GM23338 (cell line): ENCODE measurements around the gene FBLN1.

Experiments
- CTCF ChIP-seq, 2 experiments: fragments of 200-600 bp in 1 of 2; sonication (generic) in 1 of 2; conservative IDR thresholded peaks; 2 replicates each; pipeline versions ENCODE4 v1.5.1 to v1.6.1; 2016 to 2017; ENCODE audit warnings: antibody characterized with exemption in 2 of 2, low read depth in 2 of 2, mild to moderate bottlenecking in 2 of 2, moderate library complexity in 1 of 2
- EZH2 ChIP-seq: fragments of 200-600 bp; sonication (generic); IDR thresholded peaks from one replicate; pipeline ENCODE4 v1.8.0; 2017; ENCODE audit warnings: antibody characterized with exemption, mild to moderate bottlenecking, low read depth; ENCODE audit not compliant: unreplicated experiment
- EZH2phosphoT487 ChIP-seq: fragments of 200-600 bp; sonication (generic); IDR thresholded peaks from one replicate; pipeline ENCODE4 v1.8.1; 2018; ENCODE audit warnings: antibody characterized with exemption; ENCODE audit not compliant: unreplicated experiment
- JUNB ChIP-seq: IDR thresholded peaks from one replicate; pipeline ENCODE4 v1.6.1; 2016; ENCODE audit warnings: antibody characterized with exemption; ENCODE audit not compliant: unreplicated experiment
- POLR2AphosphoS5 ChIP-seq: IDR thresholded peaks from 2 replicates; pipeline ENCODE4 v1.6.1; 2016; ENCODE audit warnings: antibody characterized with exemption, low read depth
- REST ChIP-seq: IDR thresholded peaks from one replicate; pipeline ENCODE4 v1.6.1; 2018; ENCODE audit warnings: antibody characterized with exemption; ENCODE audit not compliant: unreplicated experiment
- ZNF331 ChIP-seq: fragments of 250-450 bp; sonication (Bioruptor Pico); IDR thresholded peaks from 2 replicates; pipeline ENCODE4 v1.5.0; 2020; ENCODE audit warnings: low read depth, mild to moderate bottlenecking, moderate library complexity
- TF ChIP-seq, protein P1 (sequence below): IDR thresholded peaks from 2 replicates; pipeline ENCODE4 v1.6.1; 2016; ENCODE audit warnings: antibody characterized with exemption

DNA sequence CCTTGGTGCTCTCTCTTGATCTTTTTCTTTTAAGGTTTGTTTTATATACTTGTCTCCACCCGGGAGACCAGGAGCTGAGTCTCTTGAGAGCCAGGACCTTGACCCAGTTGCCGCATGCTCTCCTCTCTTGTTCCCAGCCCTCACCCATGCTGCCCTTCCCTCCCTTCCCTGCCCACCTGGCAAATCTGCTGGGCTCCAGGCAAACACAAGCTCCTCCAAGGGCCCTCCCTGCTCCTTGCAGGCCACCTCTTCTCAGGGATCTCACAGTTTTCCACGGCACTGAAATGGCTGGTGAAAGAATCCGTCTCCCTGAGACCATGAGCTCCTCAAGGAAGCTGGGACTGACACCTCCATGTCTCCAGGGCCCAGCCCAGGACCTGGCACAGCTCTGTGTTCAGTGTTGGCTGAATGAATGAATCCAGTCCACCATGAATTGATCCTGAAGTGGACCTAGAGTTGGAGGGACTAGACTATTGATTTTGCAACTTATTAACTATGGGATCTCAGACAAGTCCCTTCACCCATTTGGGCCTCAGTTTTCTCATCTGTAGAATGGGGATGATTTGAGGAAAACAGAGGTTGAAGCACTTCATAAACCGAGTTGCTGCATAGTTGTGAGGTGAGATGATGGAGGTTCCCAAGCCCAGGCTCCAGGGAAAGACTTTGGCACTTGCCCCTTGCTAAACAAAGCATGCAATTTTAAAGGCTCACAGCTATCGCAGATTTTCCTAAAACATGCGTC lies 25.1 kb upstream of the FBLN1 start:
- TF ChIP-seq CTCF (conservative IDR thresholded peaks at IDR 0.05; ENCODE audit: low read depth in 2 of 2) (no peak), POLR2AphosphoS5 (no peak), REST (no peak), EZH2 (no peak), JUNB (no peak), EZH2phosphoT487 (no peak), ZNF331 (CRISPR knock-in tag) (no peak)
- TF ChIP-seq, protein P1, sequence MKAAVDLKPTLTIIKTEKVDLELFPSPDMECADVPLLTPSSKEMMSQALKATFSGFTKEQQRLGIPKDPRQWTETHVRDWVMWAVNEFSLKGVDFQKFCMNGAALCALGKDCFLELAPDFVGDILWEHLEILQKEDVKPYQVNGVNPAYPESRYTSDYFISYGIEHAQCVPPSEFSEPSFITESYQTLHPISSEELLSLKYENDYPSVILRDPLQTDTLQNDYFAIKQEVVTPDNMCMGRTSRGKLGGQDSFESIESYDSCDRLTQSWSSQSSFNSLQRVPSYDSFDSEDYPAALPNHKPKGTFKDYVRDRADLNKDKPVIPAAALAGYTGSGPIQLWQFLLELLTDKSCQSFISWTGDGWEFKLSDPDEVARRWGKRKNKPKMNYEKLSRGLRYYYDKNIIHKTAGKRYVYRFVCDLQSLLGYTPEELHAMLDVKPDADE, result no peak
